BE2C (cell line): ENCODE results near the gene CRTC1.

Source experiments
- DNase-seq: peaks from one replicate; pipeline ENCODE4 v3.0.0-alpha.2; 2020
- H3K27me3 ChIP-seq: fragments of 250-450 bp; sonication (Bioruptor Pico); 2 replicates; pipeline ENCODE4 v1.5.1; 2020; ENCODE audit warnings: mild to moderate bottlenecking
- H3K36me3 ChIP-seq: fragments of 250-450 bp; sonication (Bioruptor Pico); 2 replicates; pipeline ENCODE4 v1.5.1; 2020; ENCODE audit warnings: mild to moderate bottlenecking
- H3K4me1 ChIP-seq: fragments of 250-450 bp; sonication (Bioruptor Pico); 2 replicates; pipeline ENCODE4 v1.5.1; 2020
- H3K4me3 ChIP-seq: 2 replicates; pipeline ENCODE4 v1.5.1; 2011; ENCODE audit warnings: low read depth, low read length
- H3K9me3 ChIP-seq: fragments of 250-450 bp; sonication (Bioruptor Pico); 2 replicates; pipeline ENCODE4 v1.5.1; 2020
- CTCF ChIP-seq: IDR thresholded peaks from 2 replicates; pipeline ENCODE4 v1.5.1; 2012; ENCODE audit warnings: mild to moderate bottlenecking, low read depth, low read length

The CRTC1 gene

GRCh38 chr19:18761531-18762110 lies 78.1 kb downstream of the CRTC1 start:
- no peak for TF ChIP-seq CTCF
- H3K4me3 ChIP-seq: no peak overlapping the region

GRCh38 chr19:18762125-18763023 lies 78.9 kb downstream of the CRTC1 start:
- TF ChIP-seq CTCF: no peak
- peaks cover 30% of the 10 kb centered on the region for H3K4me1 ChIP-seq
- H3K4me3 ChIP-seq: peak overlapping the region; percentile 22; the same call in 1 of the 2 replicates
- peak; percentile 72 for DNase-seq
- no peaks in the 10 kb centered on the region for H3K36me3 ChIP-seq
- H3K27me3 ChIP-seq: no peaks in the 10 kb centered on the region
- no peaks in the 10 kb centered on the region for H3K9me3 ChIP-seq

More at GRCh38 chr19:18761531-18762110, 78.1 kb downstream of the CRTC1 start:
- H3K27me3 ChIP-seq: no peaks in the 10 kb centered on the region
- DNase-seq: peak; percentile 31
- H3K9me3 ChIP-seq: no peaks in the 10 kb centered on the region
- H3K36me3 ChIP-seq: no peaks in the 10 kb centered on the region
- H3K4me1 ChIP-seq: peaks cover 34% of the 10 kb centered on the region

- TF ChIP-seq CTCF: no peak
- no peaks in the 10 kb centered on the region for H3K9me3 ChIP-seq
- H3K36me3 ChIP-seq: no peaks in the 10 kb centered on the region
- H3K27me3 ChIP-seq: no peaks in the 10 kb centered on the region
- peaks cover 41% of the 10 kb centered on the region for H3K4me1 ChIP-seq
- peak; percentile 86 for DNase-seq
- no peak overlapping the region for H3K4me3 ChIP-seq
Observed at GRCh38 chr19:18763674-18764590, 80.5 kb downstream of the CRTC1 start.

GRCh38 chr19:18764591-18765051 lies 81.1 kb downstream of the CRTC1 start:
- Histone ChIP-seq H3K4me3 (no peak overlapping the region), H3K4me1 (peaks cover 47% of the 10 kb centered on the region), H3K27me3 (no peaks in the 10 kb centered on the region), H3K9me3 (no peaks in the 10 kb centered on the region), H3K36me3 (no peaks in the 10 kb centered on the region)
- no peak for TF ChIP-seq CTCF
- DNase-seq: no peak

- no peaks in the 10 kb centered on the region for H3K27me3 ChIP-seq
- TF ChIP-seq CTCF: no peak
- peaks cover 47% of the 10 kb centered on the region for H3K4me1 ChIP-seq
- no peaks in the 10 kb centered on the region for H3K36me3 ChIP-seq
- H3K9me3 ChIP-seq: no peaks in the 10 kb centered on the region
- no peak for DNase-seq
- H3K4me3 ChIP-seq: no peak overlapping the region
Observed at GRCh38 chr19:18765224-18765623, 81.7 kb downstream of the CRTC1 start.
